H1 (cell line): ENCODE measurements around the gene CPT1A. TPM values are rescaled to one million over a fixed set of nuclear protein-coding genes. Genes with fewer than 3 reads are reported as not detected.

Source experiments
- CTCF ChIA-PET: fragments of 300-600 bp; sonication (Branson Sonifier 250); formaldehyde crosslinking; loops from one replicate; lab custom pipeline; 2021; ENCODE audit not compliant: partially characterized antibody; lab: Charles Lee
- POLR2A ChIA-PET: fragments of 300-600 bp; sonication (Branson Sonifier 250); formaldehyde crosslinking; loops from one replicate; lab custom pipeline; 2021; ENCODE audit warnings: inconsistent platforms; ENCODE audit not compliant: partially characterized antibody; lab: Charles Lee
- DNase-seq, 2 experiments: peaks; one replicate each; pipeline versions ENCODE4 v3.0.0 to v3.0.0-alpha.2; 2010 to 2022; ENCODE audit warnings: low spot score in 2 of 2, low read depth in 1 of 2, mixed read lengths in 1 of 2
- FAIRE-seq: peaks from 2 replicates; lab custom pipeline; 2011; peaks lifted over from hg19 to GRCh38; lab: Jason Lieb, UNC
- H2AFZ ChIP-seq: 2 replicates; pipeline ENCODE4 v1.8.1; 2012; ENCODE audit warnings: low read length, inconsistent platforms
- H2AK5ac ChIP-seq: 2 replicates; pipeline ENCODE4 v1.6.1; 2013; ENCODE audit warnings: low read depth, low read length
- H2BK120ac ChIP-seq: replicated peaks from 2 replicates; pipeline ENCODE3; 2013; ENCODE audit warnings: low read depth, low read length, inconsistent platforms
- H2BK12ac ChIP-seq: 2 replicates; pipeline ENCODE4 v1.6.1; 2013; ENCODE audit warnings: low read depth, low read length
- H2BK15ac ChIP-seq: 2 replicates; pipeline ENCODE4 v1.6.1; 2013; ENCODE audit warnings: low read length
- H2BK20ac ChIP-seq: 2 replicates; pipeline ENCODE4 v1.6.1; 2013; ENCODE audit warnings: low read length
- H2BK5ac ChIP-seq: 2 replicates; pipeline ENCODE4 v1.6.1; 2013; ENCODE audit warnings: low read depth, low read length
- H3K14ac ChIP-seq: 2 replicates; pipeline ENCODE4 v1.6.1; 2013; ENCODE audit warnings: inconsistent platforms; ENCODE audit not compliant: insufficient read length
- H3K18ac ChIP-seq: 2 replicates; pipeline ENCODE4 v1.6.1; 2013; ENCODE audit warnings: low read length; ENCODE audit errors: extremely low read depth
- H3K23ac ChIP-seq: 2 replicates; pipeline ENCODE4 v1.6.1; 2013; ENCODE audit warnings: inconsistent platforms; ENCODE audit not compliant: insufficient read length
- H3K23me2 ChIP-seq: 2 replicates; pipeline ENCODE4 v1.6.1; 2013; ENCODE audit warnings: low read depth, low read length
- H3K27ac ChIP-seq: 2 replicates; pipeline ENCODE4 v1.6.1; 2011; ENCODE audit warnings: low read depth, low read length, inconsistent platforms
- H3K27me3 ChIP-seq, 4 experiments: replicated peaks in 1 of 4; 1 replicate in 1 of 4; 2 replicates in 3 of 4; pipeline versions ENCODE4 v1.6.1 to v1.8.1; 2011 to 2013; ENCODE audit warnings: low read length in 3 of 4, mild to moderate bottlenecking in 3 of 4, inconsistent platforms in 2 of 4, mixed read lengths in 2 of 4, moderate library complexity in 1 of 4; ENCODE audit not compliant: control insufficient read depth in 3 of 4, insufficient read depth in 3 of 4; ENCODE audit errors: extremely low read depth in 1 of 4
- H3K36me3 ChIP-seq, 4 experiments: 2 replicates each; pipeline versions ENCODE4 v1.6.1 to v1.8.1; 2011 to 2013; ENCODE audit warnings: mild to moderate bottlenecking in 4 of 4, low read length in 3 of 4, moderate library complexity in 2 of 4, control low read depth in 1 of 4, inconsistent platforms in 1 of 4; ENCODE audit not compliant: insufficient read depth in 4 of 4, control insufficient read depth in 2 of 4
- H3K4ac ChIP-seq: replicated peaks from 2 replicates; pipeline ENCODE3; 2013; ENCODE audit warnings: low read length, low read depth, mixed read lengths, inconsistent platforms; ENCODE audit not compliant: insufficient read length
- H3K4me1 ChIP-seq, 4 experiments: replicated peaks in 1 of 4; 1 replicate in 1 of 4; 2 replicates in 3 of 4; pipeline versions ENCODE4 v1.6.1 to v1.8.1; 2011 to 2013; ENCODE audit warnings: low read length in 3 of 4, inconsistent platforms in 2 of 4, mixed read lengths in 1 of 4; ENCODE audit not compliant: insufficient read depth in 4 of 4, control insufficient read depth in 3 of 4
- H3K4me2 ChIP-seq, 2 experiments: 2 replicates each; pipeline versions ENCODE4 v1.6.1 to v1.8.1; 2011 to 2013; ENCODE audit warnings: low read depth in 2 of 2, low read length in 2 of 2, control low read depth in 1 of 2, inconsistent platforms in 1 of 2, mild to moderate bottlenecking in 1 of 2; ENCODE audit not compliant: insufficient read depth in 1 of 2
- H3K4me3 ChIP-seq, 4 experiments: fragments of 200-600, 300-600 bp in 1 of 4; sonication (generic), shearing (Covaris generic), sonication (Bioruptor Twin) in 1 of 4; 2 replicates each; pipeline versions ENCODE4 v1.5.1 to v1.8.1; 2011 to 2016; ENCODE audit warnings: low read length in 4 of 4, low read depth in 3 of 4, control low read depth in 2 of 4, inconsistent platforms in 2 of 4, mild to moderate bottlenecking in 2 of 4, mixed read lengths in 1 of 4, moderate library complexity in 1 of 4; ENCODE audit not compliant: insufficient read depth in 2 of 4; ENCODE audit errors: extremely low read depth in 1 of 4
- H3K56ac ChIP-seq: replicated peaks from 2 replicates; pipeline ENCODE3; 2013; ENCODE audit warnings: low read depth, mild to moderate bottlenecking, mixed read lengths, low read length, inconsistent platforms; ENCODE audit not compliant: insufficient read length
- H3K79me1 ChIP-seq: 2 replicates; pipeline ENCODE4 v1.6.1; 2013; ENCODE audit warnings: low read depth, low read length, control low read depth
- H3K79me2 ChIP-seq, 2 experiments: 2 replicates each; pipeline versions ENCODE4 v1.6.1 to v1.8.1; 2012 to 2013; ENCODE audit warnings: low read length in 2 of 2, mild to moderate bottlenecking in 2 of 2, inconsistent platforms in 1 of 2; ENCODE audit not compliant: insufficient read depth in 2 of 2, control insufficient read depth in 1 of 2
- H3K9ac ChIP-seq, 4 experiments: replicated peaks in 1 of 4; 1 replicate in 1 of 4; 2 replicates in 3 of 4; pipeline versions ENCODE4 v1.6.1 to v1.8.1; 2011 to 2013; ENCODE audit warnings: low read depth in 3 of 4, low read length in 3 of 4, control low read depth in 2 of 4, mild to moderate bottlenecking in 2 of 4, moderate library complexity in 2 of 4, inconsistent platforms in 1 of 4; ENCODE audit errors: extremely low read depth in 1 of 4
- H3K9me3 ChIP-seq, 2 experiments: 2 replicates each; pipeline versions ENCODE4 v1.6.1 to v1.8.1; 2012 to 2013; ENCODE audit warnings: mild to moderate bottlenecking in 2 of 2, moderate library complexity in 2 of 2, control low read depth in 1 of 2, inconsistent platforms in 1 of 2, low read depth in 1 of 2, low read length in 1 of 2, mixed read lengths in 1 of 2; ENCODE audit not compliant: insufficient read depth in 2 of 2
- H4K20me1 ChIP-seq, 2 experiments: replicated peaks in 1 of 2; 2 replicates each; pipeline versions ENCODE3 to v1.8.1; 2011 to 2013; ENCODE audit warnings: inconsistent platforms in 2 of 2, low read length in 2 of 2, mild to moderate bottlenecking in 1 of 2; ENCODE audit not compliant: insufficient read depth in 2 of 2, control insufficient read depth in 1 of 2
- H4K5ac ChIP-seq: 2 replicates; pipeline ENCODE4 v1.6.1; 2013; ENCODE audit warnings: low read length, low read depth, mixed read lengths, inconsistent platforms; ENCODE audit not compliant: insufficient read length
- H4K8ac ChIP-seq: 2 replicates; pipeline ENCODE4 v1.8.0; 2013; ENCODE audit warnings: mild to moderate bottlenecking, moderate library complexity, low read length, inconsistent platforms; ENCODE audit not compliant: insufficient read depth; ENCODE audit errors: extremely low read depth
- H4K91ac ChIP-seq: replicated peaks from 2 replicates; pipeline ENCODE3; 2013; ENCODE audit warnings: low read length, mixed read lengths, inconsistent platforms; ENCODE audit not compliant: insufficient read length
- YY1 ChIP-seq: IDR thresholded peaks from 2 replicates; pipeline ENCODE4 v1.6.1; 2011; ENCODE audit warnings: low read depth, mild to moderate bottlenecking, low read length
- WGBS, 2 experiments: shearing (Covaris generic) in 1 of 2; methylation state at CpG; one replicate each; pipeline versions ENCODE4 v1.1.6 to v1.1.7; 2013 to 2015; ENCODE audit warnings: low lambda C conversion rate in 2 of 2, mixed read lengths in 2 of 2, inconsistent platforms in 1 of 2, low coverage in 1 of 2, missing lambda C conversion rate in 1 of 2; ENCODE audit not compliant: insufficient replicate concordance in 2 of 2, insufficient coverage in 1 of 2, insufficient read length in 1 of 2; ENCODE audit errors: extremely low coverage in 1 of 2, missing lambda C conversion rate in 1 of 2; 5-methylcytosine and 5-hydroxymethylcytosine counted together
- polyA plus RNA-seq, 7 experiments: library from polyadenylated mRNA; depleted of rRNA in 3 of 7; stranded (reverse) in 5 of 7; unstranded in 2 of 7; fragments of >200 nt in 5 of 7; fragments of 200-250 nt in 2 of 7; gene quantifications; 1 replicate in 5 of 7; 2 replicates in 1 of 7; 4 replicates in 1 of 7; pipeline versions ENCODE4 v1.2.1 to v1.2.3, GENCODE V29; 2011 to 2013; ENCODE audit warnings: missing spikeins in 2 of 7, mixed read lengths in 2 of 7
- total RNA-seq: library from RNA; stranded (reverse); fragmentation: NEBNext Ultra II Directional; extraction: Animal tissue kit (Norgen Biotek cat#: 25700); gene quantifications from 2 replicates; pipeline ENCODE4 v1.2.1, GENCODE V29; 2021

Gene CPT1A
- total and polyA plus RNA-seq, 2 of the 8 experiments (the other 6 are each of a cell fraction or from before 2014, with no cell fraction given) = 2.9 to 12.2 TPM

DNA sequence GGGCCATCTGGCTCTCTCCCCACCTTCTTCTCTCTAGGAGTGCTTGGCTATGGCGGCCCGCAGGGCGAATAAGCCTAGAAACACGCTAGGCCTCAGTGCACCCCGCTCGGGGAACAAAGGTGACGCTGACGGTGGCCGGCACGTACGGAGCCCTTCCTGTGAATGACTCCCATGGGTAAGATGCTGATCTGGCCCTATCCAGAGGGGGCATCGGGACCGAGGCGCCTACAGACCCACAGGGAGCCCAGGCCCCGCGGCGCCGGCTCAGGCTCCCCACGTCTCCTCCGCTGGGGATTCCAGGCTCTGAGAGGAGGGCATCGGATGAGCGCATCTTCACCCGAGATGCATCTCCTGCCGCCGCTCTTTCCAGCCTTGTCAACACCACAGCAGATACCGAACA, 59.0 kb downstream of the CPT1A start:
- H4K91ac ChIP-seq = no peak overlapping the region
- H3K23ac ChIP-seq = no peak overlapping the region
- POLR2A ChIA-PET = interaction anchor here (1.2 kb wide), 1 partner anchor 12 kb away, joined by 3 read pairs; no protein-coding TSS in a partner anchor
- TF ChIP-seq YY1 = no peak

More for the DNA sequence above, 59.0 kb downstream of the CPT1A start:
- H3K9me3 ChIP-seq = no peaks in the 10 kb centered on the region
- no peak overlapping the region for H3K4ac ChIP-seq
- no peaks in the 10 kb centered on the region for H4K20me1 ChIP-seq
- no peaks in the 10 kb centered on the region for H3K36me3 ChIP-seq
- no peak overlapping the region for H4K8ac ChIP-seq
- H3K79me2 ChIP-seq = no peaks in the 10 kb centered on the region
- H3K27ac ChIP-seq = no peak overlapping the region
- no peaks in the 10 kb centered on the region for H3K23me2 ChIP-seq
- 92% methylated on average over 25 of the region's 26 CpGs; no CpG with 5 or more reads in 1 of the 2 experiments for WGBS, 2 experiments
- no peak overlapping the region for H2BK12ac ChIP-seq
- H3K27me3 ChIP-seq = no peaks in the 10 kb centered on the region
- H2AFZ ChIP-seq = no peak overlapping the region
- H2BK120ac ChIP-seq = no peak overlapping the region
- FAIRE-seq (no peak), DNase-seq (no peak)
- no peaks in the 10 kb centered on the region for H3K79me1 ChIP-seq
- H3K9ac ChIP-seq = no peak overlapping the region
- no peak overlapping the region for H2BK5ac ChIP-seq
- H3K4me3 ChIP-seq = no peak overlapping the region
- no peak overlapping the region for H2AK5ac ChIP-seq
- H2BK15ac ChIP-seq = no peak overlapping the region
- H3K4me2 ChIP-seq = no peak overlapping the region
- H2BK20ac ChIP-seq = no peak overlapping the region
- no peak overlapping the region for H3K14ac ChIP-seq
- peaks cover 0 to 4% (median 0%) of the 10 kb centered on the region in 4 experiments; a peak in 2 of 7 replicates for H3K4me1 ChIP-seq
- no peak overlapping the region for H4K5ac ChIP-seq
- no peak overlapping the region for H3K18ac ChIP-seq
- H3K56ac ChIP-seq = no peak overlapping the region
- CTCF ChIA-PET = interaction anchor here (1.2 to 1.7 kb wide), 2 partner anchors 10 to 15 kb away, joined by 3 to 4 read pairs; no protein-coding TSS in a partner anchor
